ENCODE data around the gene SHQ1. TPM values are rescaled to one million over a fixed set of nuclear protein-coding genes. Genes with fewer than 3 reads are reported as not detected.
A peak's percentile ranks its signal among the peaks of the same experiment; 100 is the strongest.

Gene SHQ1
- total RNA-seq, 2 experiments from 2014 or later: 26.4 to 31.3 TPM

DNA sequence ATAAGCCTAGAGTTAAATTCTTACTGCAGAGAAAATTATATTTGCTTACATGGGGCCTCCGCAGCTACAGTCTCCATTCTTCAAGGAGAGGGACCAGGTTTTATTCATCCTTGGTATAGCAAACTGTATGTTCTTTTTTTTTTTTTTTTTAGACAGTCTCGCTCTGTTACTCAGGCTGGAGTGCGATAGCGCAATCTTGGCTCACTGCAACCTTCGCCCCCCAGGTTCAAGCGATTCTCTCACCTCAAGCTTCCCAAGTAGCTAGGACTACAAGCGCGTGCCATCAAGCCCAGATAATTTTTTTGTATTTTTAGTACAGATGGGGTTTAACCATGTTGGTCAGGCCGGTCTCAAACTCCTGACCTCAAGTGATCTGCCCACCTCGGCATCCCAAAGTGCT, 2.1 kb downstream of the SHQ1 start:
- no peak overlapping the region for H3K27ac Mint-ChIP-seq
- H3K27me3 Mint-ChIP-seq: peaks cover 1% of the 10 kb centered on the region
- no peak for ATAC-seq
- intact Hi-C loops (cut with DNase I, micrococcal nuclease): loop anchor here (10.0 kb wide), 2 partner anchors 209 to 1261 kb away; partner anchors contain the start of gene FOXP1 (in 1 of the 2)
- CTCF ChIA-PET: interaction anchor here (0.6 to 0.9 kb wide), 3 partner anchors 24 to 972 kb away, joined by 3 read pairs; no protein-coding TSS in a partner anchor
- H3K4me1 Mint-ChIP-seq: peaks cover 54% of the 10 kb centered on the region
- no peak for DNase-seq
- peak overlapping the region; percentile 99 for H3K4me3 Mint-ChIP-seq
- POLR2A ChIA-PET: interaction anchor here (0.6 kb wide), 1 partner anchor 193 kb away, joined by 4 read pairs; no protein-coding TSS in a partner anchor
- H3K9me3 Mint-ChIP-seq (ENCODE audit: low read depth): no peaks in the 10 kb centered on the region
- H3K36me3 Mint-ChIP-seq (ENCODE audit: low read depth): peaks cover 31% of the 10 kb centered on the region

DNA sequence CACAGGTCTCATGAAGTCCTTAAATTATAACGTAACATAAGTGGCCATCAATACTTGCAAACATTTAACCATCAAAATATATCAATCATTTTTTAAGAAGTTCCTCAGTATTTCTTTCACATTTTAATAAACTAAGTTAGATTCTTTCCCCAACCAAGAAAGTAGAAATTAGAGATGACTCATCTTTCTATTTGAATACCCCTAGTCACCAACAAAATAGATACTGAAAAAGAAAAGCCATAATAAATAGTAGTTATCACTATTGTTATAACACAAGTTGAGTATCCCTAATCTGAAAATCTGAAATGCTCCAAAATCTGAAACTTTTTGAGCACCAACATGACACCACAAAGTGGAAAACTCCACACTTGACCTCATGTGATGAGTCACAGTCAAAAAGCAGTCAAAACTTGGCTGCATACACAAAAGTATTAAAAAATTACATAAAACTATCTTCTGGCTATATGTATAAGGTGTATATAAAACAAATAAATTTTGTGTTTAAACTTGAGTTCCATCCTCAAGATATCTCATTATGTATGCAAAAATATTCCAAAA, 3.7 kb downstream of the SHQ1 start:
- ATAC-seq (peak; percentile 28), DNase-seq (peak; percentile 37)
- H3K4me1 Mint-ChIP-seq: peaks cover 52% of the 10 kb centered on the region
- POLR2A ChIA-PET: no interaction called here
- peaks cover under 1% of the 10 kb centered on the region for H3K27me3 Mint-ChIP-seq
- H3K27ac Mint-ChIP-seq: peak overlapping the region; percentile 7
- peaks cover 37% of the 10 kb centered on the region for H3K36me3 Mint-ChIP-seq (ENCODE audit: low read depth)
- intact Hi-C loops (cut with DNase I, micrococcal nuclease): loop anchor here (1.0 to 10.0 kb wide), 3 partner anchors 210 to 1260 kb away; partner anchors contain the start of gene FOXP1 (in 1 of the 2)
- CTCF ChIA-PET: interaction anchor here (2.1 kb wide), 1 partner anchor 22 kb away, joined by 10 read pairs; no protein-coding TSS in a partner anchor
- no peak overlapping the region for H3K4me3 Mint-ChIP-seq
- no peaks in the 10 kb centered on the region for H3K9me3 Mint-ChIP-seq (ENCODE audit: low read depth)

GRCh38 chr3:72839057-72839456, 9.2 kb downstream of the SHQ1 start:
- peaks cover 46% of the 10 kb centered on the region for H3K36me3 Mint-ChIP-seq (ENCODE audit: low read depth)
- POLR2A ChIA-PET: no interaction called here
- intact Hi-C loops (cut with DNase I, micrococcal nuclease): no loop called here

DNA sequence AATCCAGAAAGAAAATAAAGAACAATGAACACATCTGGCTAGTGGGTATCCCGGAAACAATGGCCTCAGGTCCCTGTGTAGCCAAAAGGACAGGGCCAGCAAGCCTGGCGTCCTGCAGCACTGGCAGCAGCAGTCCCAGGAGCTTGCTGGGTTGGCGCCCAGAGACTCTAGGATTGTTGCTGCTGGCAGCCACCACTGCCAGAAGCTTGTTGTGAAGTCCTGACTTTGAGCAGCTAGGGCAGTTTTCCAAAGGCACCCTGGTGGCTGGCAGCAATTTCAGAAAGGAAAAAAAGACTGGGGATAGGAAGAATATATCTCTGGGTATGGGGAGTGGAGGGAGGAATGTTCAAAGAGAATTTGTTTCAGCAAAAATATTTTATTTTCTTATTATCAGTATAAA, 11.3 kb downstream of the SHQ1 start:
- H3K27ac Mint-ChIP-seq: no peak overlapping the region
- POLR2A ChIA-PET: no interaction called here
- no peaks in the 10 kb centered on the region for H3K9me3 Mint-ChIP-seq (ENCODE audit: low read depth)
- ATAC-seq: no peak
- no peaks in the 10 kb centered on the region for H3K4me1 Mint-ChIP-seq
- H3K36me3 Mint-ChIP-seq (ENCODE audit: low read depth): peaks cover 42% of the 10 kb centered on the region
- DNase-seq: no peak
- CTCF ChIA-PET: interaction anchor here (1.1 to 1.3 kb wide), 2 partner anchors 14 to 23 kb away, joined by 4 to 7 read pairs; no protein-coding TSS in a partner anchor
- H3K4me3 Mint-ChIP-seq: no peak overlapping the region
- no peaks in the 10 kb centered on the region for H3K27me3 Mint-ChIP-seq
- intact Hi-C loops (cut with DNase I, micrococcal nuclease): no loop called here

More at GRCh38 chr3:72839057-72839456, 9.2 kb downstream of the SHQ1 start:
- Mint-ChIP-seq H3K4me1 (peaks cover 7% of the 10 kb centered on the region), H3K9me3 (ENCODE audit: low read depth) (no peaks in the 10 kb centered on the region), H3K4me3 (no peak overlapping the region), H3K27me3 (no peaks in the 10 kb centered on the region), H3K27ac (no peak overlapping the region)
- no peak for DNase-seq
- CTCF ChIA-PET: no interaction called here
- ATAC-seq: no peak

DNA sequence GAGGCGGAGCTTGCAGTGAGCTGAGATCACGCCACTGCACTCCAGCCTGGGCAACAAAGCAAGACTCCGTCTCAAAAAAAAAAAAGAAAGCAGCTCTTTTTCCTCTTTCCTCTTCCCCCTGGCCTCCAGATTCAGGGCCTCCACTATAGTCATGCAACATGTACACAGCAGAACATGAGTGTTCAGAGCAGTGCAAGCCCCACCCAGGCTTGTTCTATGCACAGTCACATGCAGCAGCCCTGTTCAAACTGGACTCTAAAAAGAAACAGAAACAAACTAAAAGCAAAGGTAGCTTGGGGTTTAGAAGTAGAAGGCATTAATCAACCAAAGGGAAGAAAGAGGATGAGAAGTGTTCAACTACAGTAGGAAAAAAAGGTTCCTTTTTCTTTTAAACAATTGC, 11.8 kb downstream of the SHQ1 start:
- intact Hi-C loops (cut with DNase I, micrococcal nuclease): no loop called here
- Mint-ChIP-seq H3K27ac (no peak overlapping the region), H3K9me3 (ENCODE audit: low read depth) (no peaks in the 10 kb centered on the region), H3K4me3 (no peak overlapping the region), H3K36me3 (ENCODE audit: low read depth) (peaks cover 37% of the 10 kb centered on the region), H3K4me1 (no peaks in the 10 kb centered on the region), H3K27me3 (no peaks in the 10 kb centered on the region)
- CTCF ChIA-PET: interaction anchor here (0.5 to 1.3 kb wide), 3 partner anchors 14 to 102 kb away, joined by 3 to 7 read pairs (median 4); no protein-coding TSS in a partner anchor
- ATAC-seq (no peak), DNase-seq (no peak)
- POLR2A ChIA-PET: no interaction called here

DNA sequence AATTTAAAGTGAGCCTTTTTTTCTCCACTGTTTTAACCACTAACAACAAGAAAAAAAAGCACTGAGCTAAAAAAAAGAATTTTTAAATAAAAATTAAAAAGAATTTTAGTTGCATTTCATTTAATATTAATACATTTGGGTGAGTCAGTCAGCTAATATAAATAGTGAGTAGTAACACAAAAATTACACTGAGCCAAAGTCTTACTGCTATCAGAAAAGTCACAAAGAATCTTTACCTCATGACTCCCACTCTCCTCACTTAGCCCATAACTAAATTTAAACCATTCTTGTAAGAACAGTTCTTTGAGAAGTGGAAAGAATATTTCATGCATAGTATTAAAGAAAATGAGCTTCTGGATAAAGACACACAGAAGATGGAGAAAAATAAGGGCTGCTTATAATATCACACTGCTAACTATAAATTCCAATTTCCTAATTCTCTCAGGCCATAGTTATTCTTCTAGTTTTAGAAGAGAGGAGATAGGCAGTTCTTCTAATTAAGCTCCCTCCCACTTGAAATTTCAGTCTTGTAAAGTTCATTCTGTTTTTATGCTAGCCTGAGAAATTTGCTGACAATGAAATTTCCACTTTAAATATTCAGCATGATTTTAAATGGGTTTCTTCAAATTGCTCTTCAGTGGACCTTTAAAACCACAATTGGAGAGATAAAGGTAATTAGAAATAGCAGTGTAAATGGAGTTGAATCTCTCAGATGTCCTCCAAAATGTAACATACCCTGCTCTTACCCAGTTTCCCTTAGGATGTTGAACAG, 17.6 kb downstream of the SHQ1 start:
- Mint-ChIP-seq H3K4me3 (no peak overlapping the region), H3K27ac (no peak overlapping the region), H3K36me3 (ENCODE audit: low read depth) (peaks cover 34% of the 10 kb centered on the region), H3K27me3 (no peaks in the 10 kb centered on the region), H3K9me3 (ENCODE audit: low read depth) (no peaks in the 10 kb centered on the region), H3K4me1 (peaks cover 6% of the 10 kb centered on the region)
- ChIA-PET CTCF (interaction anchor here (1.4 kb wide), 1 partner anchor 13 kb away, joined by 3 read pairs; no protein-coding TSS in a partner anchor), POLR2A (no interaction called here)
- intact Hi-C loops (cut with DNase I, micrococcal nuclease): no loop called here
- DNase-seq (no peak), ATAC-seq (no peak)

DNA sequence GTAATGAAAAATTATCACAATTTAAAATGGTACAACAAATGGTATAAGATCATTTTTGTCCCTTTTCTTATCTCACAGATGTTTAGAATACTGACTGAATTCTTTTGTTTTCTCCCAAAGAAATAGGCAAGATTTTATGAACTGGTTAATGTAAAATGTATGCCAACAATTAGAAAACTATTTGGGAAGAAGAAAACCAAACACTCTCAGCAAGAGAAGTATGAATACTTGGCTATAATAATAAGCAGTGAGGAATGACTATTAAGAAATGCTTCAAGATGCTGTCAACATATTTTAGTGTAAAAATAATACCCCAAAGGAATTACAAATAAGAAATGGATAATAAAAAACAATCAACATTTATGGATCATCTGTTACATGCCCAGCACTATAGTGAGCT, 18.5 kb downstream of the SHQ1 start:
- Mint-ChIP-seq H3K27me3 (no peaks in the 10 kb centered on the region), H3K27ac (no peak overlapping the region), H3K9me3 (ENCODE audit: low read depth) (no peaks in the 10 kb centered on the region), H3K36me3 (ENCODE audit: low read depth) (peaks cover 29% of the 10 kb centered on the region), H3K4me3 (no peak overlapping the region), H3K4me1 (peaks cover 6% of the 10 kb centered on the region)
- CTCF ChIA-PET: no interaction called here
- ATAC-seq (no peak), DNase-seq (no peak)
- intact Hi-C loops (cut with DNase I, micrococcal nuclease): loop anchor here in 1 of 2 experiments (10.0 kb wide), 1 partner anchor 195 kb away; no protein-coding TSS in a partner anchor
- POLR2A ChIA-PET: no interaction called here

- Mint-ChIP-seq H3K36me3 (ENCODE audit: low read depth) (peaks cover 11% of the 10 kb centered on the region), H3K27me3 (no peaks in the 10 kb centered on the region), H3K9me3 (ENCODE audit: low read depth) (no peaks in the 10 kb centered on the region), H3K4me1 (peaks cover 25% of the 10 kb centered on the region), H3K27ac (no peak overlapping the region), H3K4me3 (no peak overlapping the region)
- CTCF ChIA-PET: interaction anchor here (0.5 to 7.0 kb wide), 27 partner anchors 8 to 1110 kb away, joined by 3 to 59 read pairs (median 4); partner anchors contain the start of gene SHQ1
- peak; percentile 18 for DNase-seq
- intact Hi-C loops (cut with DNase I, micrococcal nuclease): loop anchor here (5.0 to 10.0 kb wide), 8 partner anchors 64 to 1109 kb away; partner anchors contain the start of gene RYBP (in 1 of the 2)
- ATAC-seq: peak; percentile 44
- POLR2A ChIA-PET: interaction anchor here (0.6 to 1.5 kb wide), 3 partner anchors 27 to 339 kb away, joined by 3 to 5 read pairs (median 3); partner anchors contain the start of gene SHQ1
Measured at GRCh38 chr3:72821161-72821781, 27.0 kb downstream of the SHQ1 start.

GRCh38 chr3:72820415-72820814, 27.8 kb downstream of the SHQ1 start:
- peaks cover 25% of the 10 kb centered on the region for H3K4me1 Mint-ChIP-seq
- H3K36me3 Mint-ChIP-seq (ENCODE audit: low read depth): peaks cover 19% of the 10 kb centered on the region
- intact Hi-C loops (cut with DNase I, micrococcal nuclease): loop anchor here (5.0 to 10.0 kb wide), 8 partner anchors 63 to 1108 kb away; partner anchors contain the start of gene RYBP (in 1 of the 2)
- DNase-seq (no peak), ATAC-seq (no peak)
- H3K9me3 Mint-ChIP-seq (ENCODE audit: low read depth): no peaks in the 10 kb centered on the region
- H3K4me3 Mint-ChIP-seq: no peak overlapping the region
- CTCF ChIA-PET: interaction anchor here (0.9 to 7.0 kb wide), 10 partner anchors 8 to 1110 kb away, joined by 3 to 59 read pairs (median 7); no protein-coding TSS in a partner anchor
- H3K27me3 Mint-ChIP-seq: no peaks in the 10 kb centered on the region
- POLR2A ChIA-PET: interaction anchor here (0.6 kb wide), 1 partner anchor 251 kb away, joined by 3 read pairs; no protein-coding TSS in a partner anchor
- no peak overlapping the region for H3K27ac Mint-ChIP-seq

DNA sequence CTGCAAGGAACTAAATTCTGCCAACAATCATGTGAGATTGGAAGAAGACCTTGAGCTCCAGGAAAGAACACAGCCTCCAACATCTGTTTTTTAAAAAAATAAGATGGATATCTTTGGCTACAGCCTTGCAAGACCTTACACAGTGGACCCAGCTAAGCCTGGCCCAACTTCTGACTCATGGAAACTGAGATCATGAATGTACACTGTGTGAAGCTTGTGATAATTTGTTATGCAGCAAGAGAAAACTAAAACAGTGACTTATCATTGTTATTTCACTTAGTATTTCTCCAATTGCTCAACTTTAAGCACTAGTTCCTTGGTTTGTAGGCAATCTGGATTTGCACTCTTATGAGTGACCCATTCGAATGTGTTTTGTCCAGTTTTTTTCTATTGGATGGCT, 29.3 kb downstream of the SHQ1 start:
- H3K27ac Mint-ChIP-seq: no peak overlapping the region
- ChIA-PET POLR2A (no interaction called here), CTCF (interaction anchor here (0.5 to 7.0 kb wide), 10 partner anchors 8 to 943 kb away, joined by 3 to 59 read pairs (median 4); no protein-coding TSS in a partner anchor)
- ATAC-seq (peak; percentile 55), DNase-seq (peak; percentile 38)
- peaks cover 23% of the 10 kb centered on the region for H3K36me3 Mint-ChIP-seq (ENCODE audit: low read depth)
- H3K4me1 Mint-ChIP-seq: peaks cover 25% of the 10 kb centered on the region
- no peak overlapping the region for H3K4me3 Mint-ChIP-seq
- no peaks in the 10 kb centered on the region for H3K27me3 Mint-ChIP-seq
- H3K9me3 Mint-ChIP-seq (ENCODE audit: low read depth): no peaks in the 10 kb centered on the region
- intact Hi-C loops (cut with DNase I, micrococcal nuclease): loop anchor here in 1 of 2 experiments (10.0 kb wide), 1 partner anchor 554 kb away; no protein-coding TSS in a partner anchor

Measured in activated CD4-positive, alpha-beta T cell treated with anti-CD3 and anti-CD28 coated beads for 36 hours (primary cell).